NCI-H524 treated with DMSO at 0.1 percent for 48 hours (cell line): ENCODE measurements around the gene TRNP1.

Experiments used
- DNase-seq: peaks from one replicate; lab custom pipeline; 2025; lab: John Stamatoyannopoulos, UW

Gene TRNP1

GRCh38 chr1:27001570-27002360, 8.3 kb downstream of the TRNP1 start:
- no peak for DNase-seq

- no peak for DNase-seq
Observed at GRCh38 chr1:27003745-27004470, 10.4 kb downstream of the TRNP1 start.

GRCh38 chr1:27004471-27005165, 11.1 kb downstream of the TRNP1 start:
- DNase-seq: no peak

- no peak for DNase-seq
Observed at GRCh38 chr1:27005166-27005530, 11.7 kb downstream of the TRNP1 start.

GRCh38 chr1:27005648-27006496, 12.4 kb downstream of the TRNP1 start:
- DNase-seq: no peak

GRCh38 chr1:27006683-27007082, 13.2 kb downstream of the TRNP1 start:
- no peak for DNase-seq

GRCh38 chr1:27007909-27008582, 14.6 kb downstream of the TRNP1 start:
- no peak for DNase-seq

GRCh38 chr1:27009601-27010197, 16.2 kb downstream of the TRNP1 start:
- DNase-seq: no peak

- no peak for DNase-seq
Observed at GRCh38 chr1:27010226-27010994, 16.9 kb downstream of the TRNP1 start.

GRCh38 chr1:27011058-27011764, 17.7 kb downstream of the TRNP1 start:
- DNase-seq: no peak

GRCh38 chr1:27011976-27012563, 18.6 kb downstream of the TRNP1 start:
- no peak for DNase-seq

- no peak for DNase-seq
Observed at GRCh38 chr1:27015260-27015659, 21.8 kb downstream of the TRNP1 start.

- no peak for DNase-seq
Observed at GRCh38 chr1:27016376-27016775, 22.9 kb downstream of the TRNP1 start.

- no peak for DNase-seq
Observed at GRCh38 chr1:27017207-27017606, 23.7 kb downstream of the TRNP1 start.

- DNase-seq: no peak
Observed at GRCh38 chr1:27018316-27018715, 24.8 kb downstream of the TRNP1 start.

GRCh38 chr1:27021354-27022031, 28.0 kb downstream of the TRNP1 start:
- no peak for DNase-seq

- DNase-seq: no peak
Observed at GRCh38 chr1:27025718-27026117, 32.2 kb downstream of the TRNP1 start.
